Erythroblast (primary cell): ENCODE data around the gene ARHGEF7.

ENCODE experiments used
- GATA1 ChIP-seq: IDR thresholded peaks from 2 replicates; pipeline ENCODE4 v1.6.1; 2011; ENCODE audit warnings: low read depth, mild to moderate bottlenecking, control low read depth, low read length, moderate library complexity
- POLR2A ChIP-seq: IDR thresholded peaks from 2 replicates; pipeline ENCODE4 v1.6.1; 2011; ENCODE audit warnings: mild to moderate bottlenecking, low read length

- no peak for TF ChIP-seq POLR2A
- no peak for TF ChIP-seq GATA1
These were observed 104.2 kb downstream of the ARHGEF7 start for GRCh38 chr13:111219280-111219679.
